Stomach (tissue), 9 donors: ENCODE results near the gene ADAMTSL4. TPM values are rescaled to one million over a fixed set of nuclear protein-coding genes. Genes with fewer than 3 reads are reported as not detected.
A peak's percentile ranks its signal among the peaks of the same experiment; 100 is the strongest.
"Not testable (repeated sequence)": the region's sequence is repeated elsewhere in the genome, so short reads cannot be mapped to it uniquely, and the experiment has no call there.

Experiments used
- DNase-seq, 2 donors: peaks; one replicate each; pipeline versions ENCODE4 v3.0.0 to v3.0.0-alpha.2; 2013 to 2019
- H3K27ac ChIP-seq, 5 donors: fragments of 200-600 bp in 4 of 5; sonication (generic) in 4 of 5; one replicate each; pipeline ENCODE4 v1.5.1; 2013 to 2019; ENCODE audit warnings: mild to moderate bottlenecking in 1 of 5, moderate library complexity in 1 of 5
- H3K27me3 ChIP-seq, 3 donors: fragments of 200-600 bp; sonication (generic); one replicate each; pipeline ENCODE4 v1.5.1; 2017 to 2019; ENCODE audit warnings: mixed run types in 1 of 3
- H3K36me3 ChIP-seq, 4 donors: fragments of 200-600 bp; sonication (generic); 1 replicate in 3 of 4; 2 replicates in 1 of 4; pipeline ENCODE4 v1.5.1; 2016 to 2019
- H3K4me1 ChIP-seq, 4 donors: fragments of 200-600 bp; sonication (generic); one replicate each; pipeline ENCODE4 v1.5.1; 2016 to 2019
- H3K4me3 ChIP-seq, 4 donors: fragments of 200-600 bp; sonication (generic) in 3 of 4; one replicate each; pipeline ENCODE4 v1.5.1; 2016 to 2019; ENCODE audit warnings: mild to moderate bottlenecking in 1 of 4
- H3K9me3 ChIP-seq, 4 donors: fragments of 200-600 bp; sonication (generic); one replicate each; pipeline ENCODE4 v1.5.1; 2016 to 2019
- EP300 ChIP-seq: sonication (generic); formaldehyde crosslinking; IDR thresholded peaks from one replicate; pipeline ENCODE4 v1.6.1; 2017; ENCODE audit warnings: antibody characterized with exemption
- POLR2A ChIP-seq, 4 donors: fragments of 450-650 bp; IDR thresholded peaks; one replicate each; pipeline ENCODE4 v1.6.1; 2016; ENCODE audit warnings: antibody characterized with exemption in 4 of 4, control low read depth in 2 of 4, mild to moderate bottlenecking in 1 of 4, moderate library complexity in 1 of 4
- POLR2AphosphoS5 ChIP-seq, 3 donors: sonication (generic); formaldehyde crosslinking; IDR thresholded peaks; one replicate each; pipeline ENCODE4 v1.6.1; 2016; ENCODE audit warnings: antibody characterized with exemption in 3 of 3
- WGBS, 5 donors: extraction: QIAGEN DNeasy Blood & Tissue Kit in 3 of 5; methylation state at CpG; one replicate each; pipeline versions ENCODE4 v1.1.5 to v1.1.7; 2013 to 2018; 5-methylcytosine and 5-hydroxymethylcytosine counted together
- intact Hi-C: fragments of 100-400 bp; cut with DNase I; formaldehyde crosslinking; loops from one replicate; pipeline ENCODE4 v1.15.1; 2023; ENCODE audit warnings: low total_unique reads
- polyA plus RNA-seq, 3 donors: library from polyadenylated mRNA; stranded (reverse); fragments of 200-250 nt; gene quantifications; one replicate each; pipeline ENCODE4 v1.2.3, GENCODE V29; 2013
- total RNA-seq, 5 donors: library from RNA; depleted of rRNA; stranded (reverse); fragments of >200 nt; gene quantifications; one replicate each; pipeline versions ENCODE4 v1.1.0 to v1.2.3, GENCODE V29; 2014 to 2016
- TF ChIP-seq, protein P1 (sequence below), 7 experiments: fragments of 450-650 bp in 4 of 7; fragments of 200-600 bp in 3 of 7; sonication (generic) in 3 of 7; IDR thresholded peaks; one replicate each; pipeline ENCODE4 v1.5.1; 2016 to 2019; ENCODE audit warnings: antibody characterized with exemption in 7 of 7, control low read depth in 2 of 7, mild to moderate bottlenecking in 1 of 7
- donor health status: healthy with polysubstance abuse.
- donor health status: Bipolar disorder and iron deficiency.
- donor health status: healthy.

Gene ADAMTSL4
- total and polyA plus RNA-seq, 8 donors, result 4.9 to 54.2 (median 10.2) TPM

DNA sequence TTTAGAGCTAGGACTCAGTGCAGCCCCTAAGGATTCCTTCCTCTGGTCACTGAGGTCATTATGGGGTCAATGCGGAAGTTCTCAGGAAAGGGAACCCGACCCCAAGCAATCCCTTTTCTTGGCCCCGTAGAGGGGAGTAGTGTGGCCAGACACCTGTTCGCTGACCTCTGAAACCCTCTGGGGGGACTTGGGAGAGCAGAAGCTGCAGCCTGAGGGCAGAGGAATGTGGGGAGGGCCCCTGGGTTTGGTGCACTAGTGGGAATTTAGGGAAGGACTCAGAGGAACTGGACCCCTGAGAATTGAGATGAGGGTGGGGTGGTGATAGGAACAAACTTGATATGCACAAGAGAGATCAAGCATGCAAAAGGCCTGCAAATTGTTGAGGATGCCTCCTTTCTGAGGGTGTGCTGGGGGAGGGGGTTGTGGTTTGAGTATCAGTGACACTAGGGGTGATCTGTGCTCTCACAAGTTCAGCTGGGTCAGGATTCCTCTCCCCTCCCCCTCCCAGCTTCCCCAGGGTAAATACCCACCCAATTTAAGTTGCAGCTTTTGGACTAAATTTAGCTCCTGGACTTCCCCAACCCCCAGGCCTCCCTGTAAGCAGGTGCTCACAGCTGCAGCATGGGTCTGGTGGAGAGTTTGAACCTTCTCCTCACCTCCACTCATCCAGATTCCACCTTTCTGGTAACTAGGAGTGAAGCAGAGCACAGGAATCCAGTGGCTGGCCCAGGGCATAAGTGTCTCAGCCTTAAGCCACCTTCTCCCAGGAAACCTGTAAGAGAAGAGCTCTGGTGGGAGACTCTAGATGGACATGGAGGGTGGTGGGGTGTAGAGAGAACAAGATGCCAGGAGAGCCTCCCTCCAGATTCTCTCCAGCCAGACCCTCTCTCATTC is 13.5 kb downstream of the ADAMTSL4 start:
- intact Hi-C loops, result no loop called here
- peak overlapping the region; percentile 92 to 100 (median 100) for H3K27ac ChIP-seq
- H3K9me3 ChIP-seq, result no peaks in the 10 kb centered on the region
- peaks cover 0 to 13% (median 7%) of the 10 kb centered on the region in 4 donors for H3K36me3 ChIP-seq
- 8 to 19% (median 13%) methylated on average over 4 of the region's 4 CpGs for WGBS, 5 donors
- H3K27me3 ChIP-seq, result no peaks in the 10 kb centered on the region
- TF ChIP-seq POLR2A (IDR thresholded peaks at IDR 0.05), result no peak
- TF ChIP-seq POLR2AphosphoS5 (IDR thresholded peaks at IDR 0.05), result no peak
- TF ChIP-seq, protein P1, sequence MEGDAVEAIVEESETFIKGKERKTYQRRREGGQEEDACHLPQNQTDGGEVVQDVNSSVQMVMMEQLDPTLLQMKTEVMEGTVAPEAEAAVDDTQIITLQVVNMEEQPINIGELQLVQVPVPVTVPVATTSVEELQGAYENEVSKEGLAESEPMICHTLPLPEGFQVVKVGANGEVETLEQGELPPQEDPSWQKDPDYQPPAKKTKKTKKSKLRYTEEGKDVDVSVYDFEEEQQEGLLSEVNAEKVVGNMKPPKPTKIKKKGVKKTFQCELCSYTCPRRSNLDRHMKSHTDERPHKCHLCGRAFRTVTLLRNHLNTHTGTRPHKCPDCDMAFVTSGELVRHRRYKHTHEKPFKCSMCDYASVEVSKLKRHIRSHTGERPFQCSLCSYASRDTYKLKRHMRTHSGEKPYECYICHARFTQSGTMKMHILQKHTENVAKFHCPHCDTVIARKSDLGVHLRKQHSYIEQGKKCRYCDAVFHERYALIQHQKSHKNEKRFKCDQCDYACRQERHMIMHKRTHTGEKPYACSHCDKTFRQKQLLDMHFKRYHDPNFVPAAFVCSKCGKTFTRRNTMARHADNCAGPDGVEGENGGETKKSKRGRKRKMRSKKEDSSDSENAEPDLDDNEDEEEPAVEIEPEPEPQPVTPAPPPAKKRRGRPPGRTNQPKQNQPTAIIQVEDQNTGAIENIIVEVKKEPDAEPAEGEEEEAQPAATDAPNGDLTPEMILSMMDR (IDR thresholded peaks at IDR 0.05), result no peak
- TF ChIP-seq EP300, result no peak
- peak overlapping the region; percentile 34 to 60 (median 47) for H3K4me3 ChIP-seq
- DNase-seq, result peak; percentile 51 to 80
- H3K4me1 ChIP-seq, result peaks cover 79 to 93% (median 89%) of the 10 kb centered on the region in 4 donors

DNA sequence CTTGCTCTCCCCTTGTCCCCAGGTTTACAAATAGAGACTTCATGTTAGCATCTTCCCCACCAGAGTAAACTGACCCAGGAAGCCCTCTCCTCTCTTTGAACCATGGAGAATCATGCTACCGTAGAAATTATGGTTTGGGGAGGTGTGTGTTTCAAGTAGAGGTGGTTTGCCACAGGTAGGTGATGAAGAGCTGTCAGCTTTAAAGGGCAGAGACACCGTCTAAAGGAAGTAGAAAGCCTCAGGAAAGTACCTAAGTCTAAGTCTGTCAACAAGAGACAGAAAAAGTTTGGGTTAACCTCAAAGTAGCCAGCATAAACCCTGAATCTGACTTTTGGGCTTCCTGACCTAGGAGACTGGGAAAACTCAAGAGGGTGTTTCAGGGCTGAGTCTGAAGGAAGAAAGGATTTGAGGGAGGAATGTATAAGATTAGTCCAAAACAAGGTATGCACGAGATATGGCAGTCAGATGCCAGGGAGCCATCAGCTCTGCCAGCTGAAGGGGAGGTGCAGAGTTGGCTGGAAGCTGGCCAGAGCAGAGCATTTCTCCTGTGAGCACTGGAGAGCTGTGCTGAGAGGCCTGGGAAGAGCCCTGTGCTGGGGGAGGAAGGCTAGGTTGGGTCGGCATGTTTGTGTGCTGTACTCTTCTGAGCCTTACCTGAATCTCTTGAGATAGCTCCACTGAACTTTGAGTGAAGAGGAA is 14.3 kb downstream of the ADAMTSL4 start:
- Histone ChIP-seq H3K4me1 (peaks cover 86 to 93% (median 89%) of the 10 kb centered on the region in 4 donors), H3K27me3 (no peaks in the 10 kb centered on the region), H3K27ac (peak overlapping the region; percentile 92 to 100 (median 100)), H3K36me3 (peaks cover 0 to 5% (median 2%) of the 10 kb centered on the region in 4 donors), H3K9me3 (no peaks in the 10 kb centered on the region), H3K4me3 (peak overlapping the region in 3 of 4 donors; percentile 2 to 45 (median 34))
- WGBS, 5 donors, result 8 to 23% (median 18%) methylated on average over 4 of the region's 4 CpGs
- TF ChIP-seq EP300 (no peak), POLR2A (IDR thresholded peaks at IDR 0.05) (no peak), POLR2AphosphoS5 (IDR thresholded peaks at IDR 0.05) (peak in 2 of 3 donors; percentile 2 to 47)
- TF ChIP-seq, protein P1 (IDR thresholded peaks at IDR 0.05), result no peak
- peak; percentile 76 to 90 for DNase-seq
- intact Hi-C loops, result no loop called here

DNA sequence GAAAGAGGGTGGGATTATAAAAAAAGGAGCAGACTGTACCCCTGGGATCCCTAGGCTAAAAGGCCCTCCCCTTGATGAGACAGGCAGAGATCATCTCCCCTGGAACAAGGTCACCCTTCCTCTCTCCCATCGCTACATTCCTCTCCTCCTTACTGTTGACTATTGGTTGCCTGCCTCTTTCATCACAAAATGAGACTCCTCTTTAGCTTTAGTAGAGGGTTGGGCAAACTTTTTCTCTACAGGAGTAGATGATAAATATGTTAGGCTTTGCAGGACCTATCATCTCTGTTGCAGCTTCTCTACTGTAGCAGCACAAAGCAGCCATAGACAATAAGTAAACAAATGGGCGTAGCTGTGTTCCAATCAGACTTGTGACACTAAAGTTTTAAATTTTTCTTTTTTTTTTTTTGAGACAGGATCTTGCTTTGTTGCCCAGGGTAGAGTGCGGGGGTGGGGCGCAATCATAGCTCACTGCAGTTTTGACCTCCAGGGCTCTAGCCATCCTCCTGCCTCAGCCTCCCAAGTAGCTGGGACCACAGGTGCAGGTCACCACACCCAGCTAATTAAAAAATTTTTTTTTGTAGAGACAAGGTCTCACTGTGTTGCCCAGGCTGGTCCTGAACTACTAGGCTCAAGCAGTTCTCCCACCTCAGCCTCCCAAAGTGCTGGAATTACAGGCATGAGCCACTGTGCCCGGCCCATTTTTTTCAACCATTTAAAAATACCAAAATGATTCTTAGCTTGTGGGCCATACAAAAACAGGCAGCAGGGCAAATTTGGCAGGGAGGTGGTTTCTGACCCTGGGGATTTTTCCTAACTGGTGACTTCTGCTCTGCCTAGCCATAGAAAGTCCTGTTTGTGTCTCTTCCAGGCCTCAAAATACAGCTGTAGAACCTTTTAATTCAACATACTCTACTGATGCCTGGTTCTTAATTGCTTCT is 15.1 kb downstream of the ADAMTSL4 start:
- peak in 1 of 2 donors; percentile 35 for DNase-seq
- no peaks in the 10 kb centered on the region for H3K36me3 ChIP-seq
- no peak for TF ChIP-seq EP300
- TF ChIP-seq POLR2AphosphoS5 (IDR thresholded peaks at IDR 0.05), result no peak
- TF ChIP-seq, protein P1 (IDR thresholded peaks at IDR 0.05), result no peak
- no peak for TF ChIP-seq POLR2A (IDR thresholded peaks at IDR 0.05)
- peaks cover 88 to 93% (median 90%) of the 10 kb centered on the region in 4 donors for H3K4me1 ChIP-seq
- no peaks in the 10 kb centered on the region for H3K9me3 ChIP-seq
- WGBS, 5 donors, result 51 to 66% (median 61%) methylated on average over 5 of the region's 5 CpGs
- H3K27me3 ChIP-seq, result no peaks in the 10 kb centered on the region
- H3K27ac ChIP-seq, result peak overlapping the region; percentile 92 to 100 (median 100)
- intact Hi-C loops, result no loop called here
- H3K4me3 ChIP-seq, result peak overlapping the region in 3 of 4 donors; percentile 2 to 45 (median 2)

DNA sequence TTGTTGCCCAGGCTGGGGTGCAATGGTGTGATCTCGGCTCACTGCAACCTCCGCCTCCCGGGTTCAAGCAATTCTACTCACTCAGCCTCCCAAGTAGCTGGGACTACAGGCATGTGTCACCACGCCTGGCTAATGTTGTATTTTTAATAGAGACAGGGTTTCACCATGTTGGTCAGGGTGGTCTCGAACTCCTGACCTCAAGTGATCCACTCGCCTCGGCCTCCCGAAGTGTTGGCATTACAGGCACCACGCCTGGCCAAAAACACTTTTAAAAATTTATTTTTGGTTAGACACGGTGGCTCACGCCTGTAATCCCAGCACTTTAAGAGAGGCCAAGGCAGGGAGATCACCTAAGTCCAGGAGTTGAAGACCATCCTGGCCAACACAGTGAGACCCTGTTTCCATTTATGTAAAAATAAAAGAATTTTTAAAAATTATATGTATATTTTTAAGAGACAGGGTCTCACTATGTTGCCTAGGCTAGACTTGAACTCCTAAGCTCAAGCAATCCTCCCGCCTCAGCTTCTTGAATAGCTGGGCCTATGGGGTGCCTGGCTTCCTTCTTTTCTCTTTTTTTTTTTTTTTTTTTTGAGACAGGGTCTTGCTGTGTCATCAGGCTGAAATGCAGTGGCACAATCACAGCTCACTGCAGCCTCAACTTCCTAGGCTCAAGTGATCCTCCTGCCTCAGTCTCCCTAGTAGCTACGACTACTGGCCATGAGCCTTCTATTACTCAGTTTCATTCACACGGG is 16.2 kb downstream of the ADAMTSL4 start:
- H3K36me3 ChIP-seq, result peaks cover 0 to 11% (median 4%) of the 10 kb centered on the region in 4 donors
- DNase-seq, H3K4me3 ChIP-seq, H3K9me3 ChIP-seq, intact Hi-C loops, H3K27me3 ChIP-seq: not testable (repeated sequence)
- 82 to 88% (median 84%) methylated on average over 14 of the region's 14 CpGs for WGBS, 5 donors
- peak overlapping the region; percentile 32 to 100 (median 100) for H3K27ac ChIP-seq
- H3K4me1 ChIP-seq, result peaks cover 87 to 93% (median 90%) of the 10 kb centered on the region in 4 donors
